ENCODE data around the gene LRRC27.

The LRRC27 gene

DNA sequence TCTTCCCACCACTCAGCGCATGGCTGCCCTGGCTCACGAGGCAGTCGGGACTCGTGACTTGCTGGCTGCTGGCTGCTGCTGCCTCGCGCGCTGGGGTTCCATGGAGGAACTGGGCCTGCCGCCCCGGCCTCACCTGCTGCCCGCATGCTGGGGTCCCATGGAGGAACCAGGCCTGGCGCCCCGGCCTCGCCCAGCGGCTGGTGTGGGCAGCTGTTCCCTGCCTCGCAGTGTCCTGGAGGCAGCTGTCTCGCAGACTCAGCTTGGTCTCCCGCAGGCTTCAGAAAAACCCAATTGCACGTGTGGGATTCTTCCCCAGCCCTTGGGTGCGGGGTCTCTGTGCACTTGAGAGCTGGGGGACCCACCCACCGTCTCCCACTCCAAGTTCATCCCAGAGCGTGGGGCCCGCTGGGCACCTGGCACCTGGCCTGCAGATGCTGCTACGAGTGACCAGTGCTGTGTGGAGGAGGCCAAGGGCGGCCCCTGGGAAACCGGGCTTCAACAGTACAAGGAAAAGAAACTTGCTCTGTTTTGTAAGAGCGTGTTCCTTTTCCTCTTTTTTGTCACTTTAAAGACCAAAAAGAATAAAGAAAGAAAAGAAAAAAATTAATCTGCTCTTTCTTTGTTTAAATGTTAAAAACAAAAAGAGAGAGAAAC, 85.4 kb downstream of the LRRC27 start:
- no peak for DNase-seq

DNA sequence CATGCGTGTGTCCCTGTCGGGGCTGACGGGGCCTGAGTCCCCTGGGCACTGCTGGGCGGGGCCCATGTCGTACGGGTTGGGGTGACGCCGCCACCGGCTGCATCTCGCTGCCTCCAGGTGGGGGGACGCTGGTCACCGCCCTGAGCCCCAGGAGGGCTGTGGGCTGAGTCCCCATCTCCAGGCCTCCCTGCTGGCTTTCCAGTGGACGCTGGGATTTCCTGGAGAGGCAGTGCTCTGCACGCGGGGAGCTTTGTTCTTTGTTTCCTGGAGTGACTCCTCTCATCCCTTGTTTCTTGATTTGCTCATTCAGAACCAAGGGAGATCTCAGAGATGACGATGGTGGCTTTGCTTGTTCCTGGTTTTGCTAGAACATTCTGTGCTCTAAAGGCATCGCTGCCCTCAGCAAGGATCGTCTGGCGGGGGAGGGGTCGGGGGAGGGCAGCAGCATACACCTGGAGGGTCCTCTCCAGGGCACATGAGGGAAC, 86.0 kb downstream of the LRRC27 start:
- DNase-seq, result no peak

GRCh38 chr10:132418527-132419416, 86.8 kb downstream of the LRRC27 start:
- no peak for DNase-seq

DNA sequence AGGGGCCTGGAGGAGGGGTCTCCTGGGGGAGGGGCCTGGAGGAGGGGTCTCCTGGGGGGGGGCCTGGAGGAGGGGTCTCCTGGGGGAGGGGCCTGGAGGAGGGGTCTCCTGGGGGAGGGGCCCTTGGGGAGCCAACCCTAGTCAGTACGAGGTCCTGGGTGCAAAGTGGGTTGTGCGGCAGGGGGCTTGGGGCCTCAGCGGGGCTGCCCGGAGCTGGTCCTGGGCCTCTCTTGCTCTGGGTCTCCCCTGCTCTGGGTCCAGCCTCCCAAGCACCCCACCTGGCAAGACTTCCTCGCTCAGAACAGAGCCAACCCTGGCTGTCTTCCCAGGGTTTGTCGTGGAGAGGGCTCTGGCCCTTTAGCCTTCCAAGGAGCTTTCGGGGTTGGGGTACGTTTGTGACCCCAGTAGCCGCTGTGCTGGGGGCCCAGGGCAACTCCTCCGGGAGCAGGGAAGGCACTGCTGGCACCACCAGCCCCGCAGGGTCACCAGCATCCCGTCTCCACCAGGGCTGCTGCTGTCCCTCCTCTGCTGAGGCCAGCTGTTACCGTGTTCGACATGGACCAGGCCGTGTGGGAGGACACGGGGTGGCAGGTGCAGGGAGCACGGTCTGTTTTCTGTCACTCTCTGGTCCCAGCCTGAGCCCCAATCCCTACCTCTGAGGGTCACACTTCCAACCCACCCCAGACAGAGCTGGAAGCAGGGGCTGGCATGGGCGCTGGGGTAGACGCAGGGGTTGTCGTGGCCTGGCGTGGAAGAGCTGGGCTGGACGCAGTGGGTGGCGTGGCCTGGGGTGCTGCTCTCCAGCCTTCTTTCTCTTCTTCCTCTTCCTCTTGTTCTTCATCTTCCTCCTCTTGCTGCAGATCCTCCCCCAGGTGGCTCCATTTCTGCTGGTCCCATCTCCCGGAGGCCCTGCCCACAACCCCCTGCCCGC, 87.8 kb downstream of the LRRC27 start:
- no peak for DNase-seq

DNA sequence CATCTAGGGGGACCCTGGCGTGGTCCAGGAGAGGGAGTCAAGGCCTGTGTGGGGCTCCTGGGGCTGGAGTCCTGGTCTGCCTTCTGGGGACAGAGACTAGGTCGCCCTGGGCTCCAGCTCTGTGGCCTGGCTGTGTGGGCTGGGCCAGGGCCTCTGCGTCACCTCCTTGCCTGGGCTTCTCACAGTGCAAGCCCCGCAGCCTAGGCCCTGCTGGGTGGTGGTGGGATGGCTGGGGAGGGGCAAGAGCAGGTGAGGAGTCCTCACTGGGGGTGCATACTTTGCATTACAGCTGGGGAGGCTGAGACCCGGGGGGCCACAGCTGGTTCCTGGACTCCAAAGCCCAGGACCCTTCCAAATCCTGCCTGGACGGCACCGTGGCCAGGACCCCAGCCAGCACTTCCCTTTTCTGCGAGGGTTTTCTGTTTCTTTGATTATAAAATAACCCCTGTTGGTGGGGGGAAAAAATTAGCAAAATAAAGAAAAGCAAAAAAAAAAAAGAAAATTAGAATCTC, 88.5 kb downstream of the LRRC27 start:
- no peak for DNase-seq

GRCh38 chr10:132420981-132421846, 89.2 kb downstream of the LRRC27 start:
- DNase-seq, result peak; percentile 61

DNA sequence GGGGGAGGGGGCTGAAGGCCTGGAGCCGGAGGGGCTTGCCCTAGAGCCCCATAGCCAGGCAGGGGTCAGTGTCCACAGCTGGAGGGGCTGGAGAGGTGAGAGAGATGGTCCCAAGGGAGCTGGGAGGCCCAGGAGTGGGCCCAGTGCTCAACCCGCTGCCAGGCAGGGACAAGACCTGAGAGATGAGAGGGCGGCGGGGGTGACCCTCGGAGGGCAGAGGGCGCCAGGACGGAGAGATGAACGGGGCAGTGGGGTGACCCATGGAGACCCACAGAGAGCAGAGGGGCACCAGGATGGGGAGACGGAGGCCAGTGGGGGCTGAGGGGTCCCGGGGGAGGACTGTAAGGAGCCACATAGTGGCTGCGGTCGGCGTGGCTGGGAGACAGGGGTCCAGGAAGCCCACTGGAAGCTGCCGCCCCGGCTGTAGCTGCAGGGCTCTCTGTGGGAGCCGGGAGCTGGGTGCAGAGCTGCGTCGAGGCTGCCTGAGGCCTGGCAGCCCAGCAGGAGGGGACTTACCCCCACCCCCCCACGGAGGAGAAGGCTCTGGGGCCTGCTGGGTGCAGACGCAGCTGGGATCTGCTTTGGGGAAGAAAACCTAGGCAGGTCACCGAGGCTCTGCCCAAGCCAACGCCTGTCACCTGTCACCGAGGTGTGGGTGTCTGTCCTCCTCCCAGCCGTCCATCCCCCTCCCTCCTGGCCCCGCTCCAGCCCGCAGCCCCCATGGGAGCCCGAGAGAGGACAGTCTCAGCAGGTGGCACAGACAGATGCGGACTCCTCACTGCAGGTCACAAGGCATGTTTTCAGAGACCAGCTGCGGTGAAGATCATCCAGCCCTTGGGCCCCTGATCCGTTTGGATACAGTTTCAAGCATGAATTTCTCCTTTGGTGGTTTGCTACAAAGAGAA, 90.1 kb downstream of the LRRC27 start:
- no peak for DNase-seq

- no peak for DNase-seq
These were observed 91.2 kb downstream of the LRRC27 start for GRCh38 chr10:132422903-132423825.

- no peak for DNase-seq
These were observed 92.2 kb downstream of the LRRC27 start for GRCh38 chr10:132423966-132424861.

DNA sequence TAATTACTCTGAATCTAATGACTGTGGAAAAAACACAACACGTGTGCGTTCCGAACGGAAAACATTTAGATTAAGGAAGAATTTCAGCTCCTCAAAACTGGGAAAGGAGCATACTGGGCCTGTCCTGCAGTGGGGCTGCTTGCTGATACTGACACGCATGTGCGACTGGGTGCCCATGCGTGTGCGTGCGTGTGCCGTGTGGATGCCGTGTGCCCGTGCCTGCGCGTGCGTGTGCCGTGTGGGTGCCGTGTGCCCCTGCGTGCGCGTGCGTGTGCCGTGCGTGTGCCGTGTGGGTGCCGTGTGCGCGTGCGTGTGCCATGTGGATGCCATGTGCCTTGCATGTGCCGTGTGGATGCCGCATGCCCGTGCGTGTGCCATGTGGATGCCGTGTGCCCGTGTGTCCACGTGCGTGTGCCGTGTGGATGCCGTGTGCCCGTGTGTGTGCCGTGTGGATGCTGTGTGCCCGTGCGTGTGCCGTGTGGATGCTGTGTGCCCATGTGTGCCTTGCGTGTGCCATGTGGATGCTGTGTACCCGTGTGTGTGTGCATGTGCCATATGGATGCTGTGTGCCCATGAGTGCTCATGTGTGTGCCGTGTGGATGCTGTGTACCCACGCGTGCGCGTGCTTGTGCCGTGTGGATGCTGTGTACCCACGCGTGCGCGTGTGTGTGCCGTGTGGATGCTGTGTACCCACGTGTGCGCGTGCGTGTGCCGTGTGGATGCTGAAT, 93.2 kb downstream of the LRRC27 start:
- DNase-seq, result no peak

GRCh38 chr10:132425757-132426155, 93.8 kb downstream of the LRRC27 start:
- DNase-seq, result no peak

DNA sequence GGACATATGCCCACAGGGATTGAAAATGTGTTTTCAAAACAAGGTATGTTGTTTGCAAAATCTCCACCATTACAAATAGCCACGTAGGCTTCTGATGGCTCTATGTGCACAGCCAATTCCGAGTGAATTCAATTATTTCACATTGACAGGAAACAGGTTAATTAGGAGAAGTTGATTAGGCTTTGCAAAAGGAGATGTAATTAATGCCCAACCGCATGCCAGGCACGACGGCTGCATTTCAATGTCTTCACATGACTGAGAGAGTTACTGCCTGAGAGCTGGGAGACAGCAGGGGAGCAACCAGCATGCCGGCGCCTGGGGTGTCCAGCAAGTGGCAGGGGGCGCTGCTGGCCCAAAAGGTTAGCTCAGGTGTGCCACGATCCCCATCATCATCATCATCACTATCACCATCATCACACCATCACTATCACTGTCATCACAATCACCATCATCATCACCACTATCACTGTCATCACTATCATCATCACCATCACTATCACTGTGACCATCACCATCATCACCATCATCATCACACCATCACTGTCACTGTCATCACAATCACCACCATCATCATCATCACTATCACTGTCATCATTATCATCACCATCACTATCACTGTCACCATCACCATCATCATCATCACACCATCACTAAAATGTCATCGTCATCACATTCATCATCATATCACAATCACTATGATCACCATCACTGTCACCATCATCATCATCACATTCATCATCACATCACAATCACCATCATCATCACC, 95.2 kb downstream of the LRRC27 start:
- DNase-seq, result no peak

- DNase-seq, result no peak
These were observed 96.0 kb downstream of the LRRC27 start for GRCh38 chr10:132427939-132428367.

GRCh38 chr10:132428486-132428995, 96.5 kb downstream of the LRRC27 start:
- DNase-seq, result no peak

Measured in activated CD8-positive, alpha-beta memory T cell treated with anti-CD3 and anti-CD28 coated beads, Interleukin-2, amount 50 U/mL, for 48 hours (primary cell).